Rectal smooth muscle tissue (tissue), 1 donor: Measurements from ENCODE around the gene DHX30.

Experiments
- H3K27ac ChIP-seq: one replicate; pipeline ENCODE4 v1.7.0; 2013; ENCODE audit warnings: low read depth, low read length, inconsistent platforms
- H3K27me3 ChIP-seq: one replicate; pipeline ENCODE4 v1.7.0; 2013; ENCODE audit warnings: low read length; ENCODE audit not compliant: control insufficient read depth, insufficient read depth
- H3K36me3 ChIP-seq: one replicate; pipeline ENCODE4 v1.7.0; 2013; ENCODE audit warnings: low read length; ENCODE audit not compliant: control insufficient read depth, insufficient read depth
- H3K4me1 ChIP-seq: one replicate; pipeline ENCODE4 v1.7.0; 2013; ENCODE audit warnings: low read length; ENCODE audit not compliant: control insufficient read depth, insufficient read depth
- H3K4me3 ChIP-seq: one replicate; pipeline ENCODE4 v1.7.0; 2013; ENCODE audit warnings: low read length
- H3K9ac ChIP-seq: one replicate; pipeline ENCODE4 v1.7.0; 2013; ENCODE audit warnings: low read length

DHX30 gene

GRCh38 chr3:47863391-47864128 is 60.6 kb downstream of the DHX30 start:
- H3K27me3 ChIP-seq: no peaks in the 10 kb centered on the region
- H3K4me3 ChIP-seq: no peak overlapping the region
- no peak overlapping the region for H3K27ac ChIP-seq
- no peak overlapping the region for H3K9ac ChIP-seq
- peaks cover 29% of the 10 kb centered on the region for H3K36me3 ChIP-seq
- no peaks in the 10 kb centered on the region for H3K4me1 ChIP-seq

GRCh38 chr3:47865192-47865591 is 62.3 kb downstream of the DHX30 start:
- Histone ChIP-seq H3K36me3 (peaks cover 44% of the 10 kb centered on the region), H3K4me3 (no peak overlapping the region), H3K4me1 (no peaks in the 10 kb centered on the region), H3K27me3 (no peaks in the 10 kb centered on the region), H3K27ac (no peak overlapping the region), H3K9ac (no peak overlapping the region)

- no peak overlapping the region for H3K9ac ChIP-seq
Measured at GRCh38 chr3:47867451-47868044, 64.6 kb downstream of the DHX30 start.

GRCh38 chr3:47868306-47868705 is 65.4 kb downstream of the DHX30 start:
- Histone ChIP-seq H3K36me3 (peaks cover 62% of the 10 kb centered on the region), H3K27me3 (no peaks in the 10 kb centered on the region)

More at GRCh38 chr3:47867451-47868044, 64.6 kb downstream of the DHX30 start:
- no peaks in the 10 kb centered on the region for H3K4me1 ChIP-seq
- no peak overlapping the region for H3K4me3 ChIP-seq
- peaks cover 59% of the 10 kb centered on the region for H3K36me3 ChIP-seq
- H3K27ac ChIP-seq: no peak overlapping the region
- H3K27me3 ChIP-seq: no peaks in the 10 kb centered on the region

GRCh38 chr3:47870156-47870555 is 67.2 kb downstream of the DHX30 start:
- Histone ChIP-seq H3K9ac (no peak overlapping the region), H3K4me1 (no peaks in the 10 kb centered on the region), H3K27ac (no peak overlapping the region), H3K27me3 (no peaks in the 10 kb centered on the region), H3K4me3 (no peak overlapping the region), H3K36me3 (peaks cover 58% of the 10 kb centered on the region)

More at GRCh38 chr3:47868306-47868705, 65.4 kb downstream of the DHX30 start:
- Histone ChIP-seq H3K27ac (no peak overlapping the region), H3K9ac (no peak overlapping the region), H3K4me3 (no peak overlapping the region), H3K4me1 (no peaks in the 10 kb centered on the region)

- Histone ChIP-seq H3K27me3 (no peaks in the 10 kb centered on the region), H3K27ac (no peak overlapping the region), H3K36me3 (peaks cover 52% of the 10 kb centered on the region), H3K9ac (no peak overlapping the region), H3K4me3 (no peak overlapping the region), H3K4me1 (no peaks in the 10 kb centered on the region)
Measured at GRCh38 chr3:47870702-47871260, 67.8 kb downstream of the DHX30 start.

GRCh38 chr3:47871389-47871788 is 68.5 kb downstream of the DHX30 start:
- Histone ChIP-seq H3K4me1 (no peaks in the 10 kb centered on the region), H3K27ac (no peak overlapping the region), H3K36me3 (peaks cover 51% of the 10 kb centered on the region), H3K4me3 (no peak overlapping the region), H3K9ac (no peak overlapping the region), H3K27me3 (no peaks in the 10 kb centered on the region)

GRCh38 chr3:47872916-47873315 is 70.0 kb downstream of the DHX30 start:
- H3K9ac ChIP-seq: no peak overlapping the region
- no peaks in the 10 kb centered on the region for H3K27me3 ChIP-seq
- no peak overlapping the region for H3K27ac ChIP-seq
- no peak overlapping the region for H3K4me3 ChIP-seq
- peaks cover 38% of the 10 kb centered on the region for H3K36me3 ChIP-seq
- no peaks in the 10 kb centered on the region for H3K4me1 ChIP-seq

GRCh38 chr3:47874438-47874837 is 71.5 kb downstream of the DHX30 start:
- H3K27me3 ChIP-seq: no peaks in the 10 kb centered on the region
- H3K9ac ChIP-seq: no peak overlapping the region
- H3K4me3 ChIP-seq: no peak overlapping the region
- peaks cover 24% of the 10 kb centered on the region for H3K36me3 ChIP-seq
- no peaks in the 10 kb centered on the region for H3K4me1 ChIP-seq
- H3K27ac ChIP-seq: no peak overlapping the region

- H3K9ac ChIP-seq: no peak overlapping the region
- peaks cover 21% of the 10 kb centered on the region for H3K36me3 ChIP-seq
- H3K4me3 ChIP-seq: no peak overlapping the region
- H3K27me3 ChIP-seq: no peaks in the 10 kb centered on the region
- no peaks in the 10 kb centered on the region for H3K4me1 ChIP-seq
- H3K27ac ChIP-seq: no peak overlapping the region
Measured at GRCh38 chr3:47874913-47875312, 72.0 kb downstream of the DHX30 start.

GRCh38 chr3:47877290-47877689 is 74.4 kb downstream of the DHX30 start:
- Histone ChIP-seq H3K4me3 (no peak overlapping the region), H3K36me3 (peaks cover 3% of the 10 kb centered on the region), H3K9ac (no peak overlapping the region), H3K27ac (no peak overlapping the region), H3K4me1 (no peaks in the 10 kb centered on the region), H3K27me3 (no peaks in the 10 kb centered on the region)

- Histone ChIP-seq H3K27me3 (no peaks in the 10 kb centered on the region), H3K27ac (no peak overlapping the region), H3K36me3 (peaks cover 3% of the 10 kb centered on the region), H3K9ac (no peak overlapping the region), H3K4me1 (no peaks in the 10 kb centered on the region), H3K4me3 (no peak overlapping the region)
Measured at GRCh38 chr3:47877719-47878118, 74.8 kb downstream of the DHX30 start.

GRCh38 chr3:47882338-47882737 is 79.4 kb downstream of the DHX30 start:
- H3K27me3 ChIP-seq: no peaks in the 10 kb centered on the region
- no peak overlapping the region for H3K4me3 ChIP-seq
- H3K27ac ChIP-seq: no peak overlapping the region
- H3K9ac ChIP-seq: no peak overlapping the region
- no peaks in the 10 kb centered on the region for H3K4me1 ChIP-seq
- no peaks in the 10 kb centered on the region for H3K36me3 ChIP-seq
